Activated T-cell treated with anti-CD3 and anti-CD28 coated beads, Interleukin-2, amount 50 U/mL, for 4 hours (primary cell): Measurements from ENCODE around the gene GLMP. TPM values are rescaled to one million over a fixed set of nuclear protein-coding genes. Genes with fewer than 3 reads are reported as not detected.
"Not testable (repeated sequence)": the region's sequence is repeated elsewhere in the genome, so short reads cannot be mapped to it uniquely, and the experiment has no call there.

Experiments used
- ATAC-seq, 2 donors: fragments of 200-7000 bp; cut with Tn5 transposase; one replicate each; pipeline ENCODE4 v1.10.0; 2021
- DNase-seq: peaks from one replicate; pipeline ENCODE4 v3.0.0-alpha.2; 2020
- H3K27me3 Mint-ChIP-seq: one replicate; pipeline ENCODE4 v1.8.0; 2021; ENCODE audit warnings: low read depth, mixed read lengths
- H3K36me3 Mint-ChIP-seq: one replicate; pipeline ENCODE4 v1.8.0; 2022; ENCODE audit warnings: mixed read lengths; ENCODE audit not compliant: insufficient read depth
- H3K4me1 Mint-ChIP-seq: one replicate; pipeline ENCODE4 v1.8.0; 2021; ENCODE audit warnings: low read depth, mixed read lengths
- H3K4me3 Mint-ChIP-seq: one replicate; pipeline ENCODE4 v1.8.0; 2021; ENCODE audit warnings: mild to moderate bottlenecking, moderate library complexity, mixed read lengths
- H3K9me3 Mint-ChIP-seq: one replicate; pipeline ENCODE4 v1.8.0; 2021; ENCODE audit warnings: mixed read lengths
- total RNA-seq, 3 donors: library from RNA; stranded (reverse); gene quantifications; one replicate each; pipeline ENCODE4 v1.2.1, GENCODE V29; 2021

Gene GLMP, protein sequence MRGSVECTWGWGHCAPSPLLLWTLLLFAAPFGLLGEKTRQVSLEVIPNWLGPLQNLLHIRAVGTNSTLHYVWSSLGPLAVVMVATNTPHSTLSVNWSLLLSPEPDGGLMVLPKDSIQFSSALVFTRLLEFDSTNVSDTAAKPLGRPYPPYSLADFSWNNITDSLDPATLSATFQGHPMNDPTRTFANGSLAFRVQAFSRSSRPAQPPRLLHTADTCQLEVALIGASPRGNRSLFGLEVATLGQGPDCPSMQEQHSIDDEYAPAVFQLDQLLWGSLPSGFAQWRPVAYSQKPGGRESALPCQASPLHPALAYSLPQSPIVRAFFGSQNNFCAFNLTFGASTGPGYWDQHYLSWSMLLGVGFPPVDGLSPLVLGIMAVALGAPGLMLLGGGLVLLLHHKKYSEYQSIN
- total RNA-seq = 10 to 100 TPM; 12.6 to 15.8 (median 13.2) TPM

DNA sequence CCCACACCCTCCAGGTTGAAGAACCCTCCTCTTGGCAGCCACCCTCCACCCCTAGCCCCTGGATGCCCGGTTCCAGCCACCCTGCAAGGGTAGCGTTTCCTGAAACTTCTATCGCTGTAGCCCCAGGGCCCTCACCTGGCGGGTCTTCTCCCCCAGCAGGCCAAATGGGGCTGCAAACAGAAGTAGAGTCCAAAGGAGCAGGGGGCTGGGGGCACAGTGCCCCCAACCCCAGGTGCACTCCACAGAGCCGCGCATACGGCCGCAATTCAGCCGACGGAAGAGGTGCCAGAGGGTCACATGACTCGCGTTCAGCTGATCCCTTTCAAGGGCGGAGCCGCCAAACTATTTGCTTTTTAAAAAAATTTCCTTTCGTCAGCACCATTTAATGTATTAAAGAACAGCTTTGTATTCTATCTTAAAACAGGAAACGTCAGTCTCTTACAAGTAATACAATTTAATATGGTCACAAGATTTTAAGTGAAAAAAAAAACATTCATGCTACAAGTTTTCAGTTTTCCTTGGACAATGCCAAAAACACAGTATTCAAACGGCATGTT, at the start of gene GLMP:
Gene GLMP, minus strand, starts transcription at position 289 of the 557 bp plus-strand sequence. Its CDS starts 34 bp downstream, at position 255.
- Mint-ChIP-seq H3K4me1 (peaks cover 18% of the 10 kb centered on the region), H3K36me3 (peaks cover 4% of the 10 kb centered on the region), H3K4me3 (peak within 1 kb of the TSS; percentile 87), H3K9me3 (no peaks in the 10 kb centered on the region), H3K27me3 (no peaks in the 10 kb centered on the region)
- peak; percentile 34 for DNase-seq
- peak; percentile 79 to 87 for ATAC-seq

GRCh38 chr1:156344409-156344808, 48.9 kb upstream of the GLMP start:
- H3K9me3 Mint-ChIP-seq = no peaks in the 10 kb centered on the region
- DNase-seq = no peak
- no peak overlapping the region for H3K4me3 Mint-ChIP-seq
- no peak for ATAC-seq
- no peaks in the 10 kb centered on the region for H3K36me3 Mint-ChIP-seq
- peaks cover under 1% of the 10 kb centered on the region for H3K4me1 Mint-ChIP-seq
- H3K27me3 Mint-ChIP-seq = peaks cover 16% of the 10 kb centered on the region

DNA sequence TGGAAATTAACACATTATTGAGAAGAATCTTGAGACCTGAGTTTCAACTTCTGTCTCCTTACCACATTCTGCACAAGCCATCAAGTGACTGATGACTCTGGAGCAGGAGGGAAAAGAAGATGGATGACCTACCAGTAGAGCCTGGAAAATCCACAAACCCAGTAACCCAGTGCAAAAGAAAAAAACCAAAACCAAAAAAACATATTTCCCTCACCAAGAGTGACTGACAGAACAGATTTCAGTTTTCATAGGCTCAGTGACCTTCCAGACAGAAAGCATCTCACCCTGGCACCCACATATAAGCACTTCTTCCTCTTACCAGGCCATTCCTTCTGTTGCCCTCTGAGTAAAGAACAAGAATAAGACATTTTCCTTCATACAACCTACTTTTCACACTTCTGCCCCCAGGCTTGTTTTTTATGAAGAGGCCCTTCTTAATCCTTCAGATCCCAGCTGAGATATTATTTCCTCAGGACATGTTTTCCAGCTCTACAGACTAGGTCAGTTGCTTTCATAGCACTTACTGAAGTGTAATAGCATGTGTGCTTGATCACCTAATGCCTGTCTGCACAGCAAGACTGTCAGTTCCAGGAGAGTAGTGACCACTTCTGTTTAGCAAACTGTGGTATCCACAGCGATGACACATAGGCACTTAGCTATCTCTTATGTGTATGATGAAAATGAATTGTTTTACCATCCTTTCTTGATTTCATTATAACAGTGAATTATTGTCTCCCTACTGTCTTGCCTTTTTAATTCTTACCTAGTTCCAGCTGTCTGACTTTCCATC, 46.9 kb upstream of the GLMP start:
- Mint-ChIP-seq H3K36me3 (peaks cover 5% of the 10 kb centered on the region), H3K9me3 (no peaks in the 10 kb centered on the region), H3K4me1 (peaks cover 7% of the 10 kb centered on the region), H3K4me3 (no peak overlapping the region), H3K27me3 (peaks cover 16% of the 10 kb centered on the region)
- DNase-seq (no peak), ATAC-seq (no peak)

DNA sequence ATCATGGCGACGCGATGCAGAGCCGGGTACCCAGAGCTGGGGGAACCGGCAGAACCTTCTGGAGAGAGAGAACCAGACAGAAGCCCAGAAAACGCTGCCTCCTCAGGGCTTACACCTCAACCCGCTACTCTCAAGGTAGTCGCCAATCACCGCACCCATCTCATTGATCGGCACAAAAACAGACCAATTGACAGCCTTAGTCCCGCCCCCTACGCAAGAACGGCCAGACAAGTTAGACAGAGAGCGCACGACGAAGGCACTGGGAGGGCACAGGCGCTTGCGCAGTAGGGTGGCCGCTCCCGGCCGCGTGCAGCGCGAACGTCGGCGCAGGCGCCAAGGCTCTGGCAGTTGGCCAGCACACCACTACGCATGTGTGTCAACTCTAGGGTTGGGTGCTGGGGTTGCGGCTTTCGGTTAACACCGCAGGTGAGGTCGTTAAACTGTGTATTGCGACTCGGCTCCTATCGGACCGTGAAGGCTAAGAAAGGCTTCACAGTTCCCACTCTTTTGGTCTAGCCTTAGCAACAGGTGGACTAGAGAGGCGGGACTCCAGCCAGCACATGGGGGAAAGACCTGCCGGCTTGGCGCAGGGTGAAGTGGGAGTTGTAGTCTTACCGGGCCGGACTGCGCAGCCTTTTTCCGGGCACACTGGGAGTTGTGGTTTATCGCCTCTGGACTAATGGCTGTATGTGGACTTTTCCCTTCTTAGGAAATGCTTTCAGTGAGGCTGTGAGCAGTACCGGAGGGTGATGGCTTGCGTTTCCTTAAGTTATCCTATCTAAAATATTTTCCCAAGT, 42.9 kb upstream of the GLMP start, which contains the start of the genes CCT3 and TSACC:
Gene CCT3, minus strand, starts transcription at position 113 of the 797 bp plus-strand sequence. Its CDS starts 108 bp downstream, at position 5.
Gene TSACC, plus strand, starts transcription at position 347 of the 797 bp plus-strand sequence. CDS start 1,232 bp downstream, outside the sequence.
- peak; percentile 97 for ATAC-seq
- H3K36me3 Mint-ChIP-seq = peaks cover 33% of the 10 kb centered on the region
- peaks cover 30% of the 10 kb centered on the region for H3K4me1 Mint-ChIP-seq
- peak within 1 kb of the TSS; percentile 100 for H3K4me3 Mint-ChIP-seq
- DNase-seq = peak; percentile 99
- H3K27me3 Mint-ChIP-seq = no peaks in the 10 kb centered on the region
- H3K9me3 Mint-ChIP-seq = no peaks in the 10 kb centered on the region

GRCh38 chr1:156337888-156338179, 42.4 kb upstream of the GLMP start:
- no peaks in the 10 kb centered on the region for H3K9me3 Mint-ChIP-seq
- peak; percentile 28 for DNase-seq
- H3K36me3 Mint-ChIP-seq = peaks cover 34% of the 10 kb centered on the region
- no peak for ATAC-seq
- H3K27me3 Mint-ChIP-seq = no peaks in the 10 kb centered on the region
- H3K4me1 Mint-ChIP-seq = peaks cover 30% of the 10 kb centered on the region
- H3K4me3 Mint-ChIP-seq = peak overlapping the region; percentile 100

DNA sequence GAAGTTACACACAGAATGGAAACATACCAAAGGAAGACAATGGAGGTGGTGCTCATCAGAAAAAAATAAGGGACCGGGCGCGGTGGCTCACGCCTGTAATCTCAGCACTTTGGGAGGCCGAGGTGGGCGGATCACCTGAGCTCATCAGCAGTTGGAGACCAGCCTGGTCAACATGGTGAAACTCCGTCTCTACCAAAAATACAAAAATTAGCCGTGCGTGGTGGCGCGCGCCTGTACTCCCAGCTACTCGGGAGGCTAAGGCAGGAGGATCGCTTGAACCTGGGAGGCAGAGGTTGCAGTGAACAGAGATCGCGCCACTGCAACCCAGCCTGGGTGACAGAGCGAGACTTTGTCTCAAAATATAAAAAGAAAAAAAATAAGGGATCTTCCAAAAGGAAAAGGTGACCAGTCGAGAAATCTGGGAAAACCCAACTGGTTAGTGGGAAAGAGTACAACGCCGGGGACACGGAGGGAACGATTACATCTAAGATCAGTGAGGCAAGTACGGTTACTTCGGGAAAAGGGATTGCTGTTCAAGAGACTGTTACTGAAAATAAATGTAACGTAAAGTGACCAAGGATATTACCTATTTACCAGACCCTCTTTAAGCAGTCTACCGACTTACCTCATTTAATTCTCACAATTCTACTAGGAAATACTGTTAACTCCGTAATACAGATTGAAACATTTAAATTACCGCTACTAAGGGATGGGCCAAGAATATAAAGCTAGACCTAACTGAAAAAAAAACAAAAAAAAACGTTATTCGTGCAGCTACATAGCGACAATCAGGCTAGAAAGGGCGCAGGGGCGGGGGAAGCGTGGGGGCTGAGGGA, 41.8 kb upstream of the GLMP start:
- Mint-ChIP-seq H3K36me3 (peaks cover 34% of the 10 kb centered on the region), H3K9me3 (no peaks in the 10 kb centered on the region), H3K4me1 (peaks cover 30% of the 10 kb centered on the region), H3K4me3 (peak overlapping the region; percentile 100), H3K27me3 (no peaks in the 10 kb centered on the region)
- DNase-seq (no peak), ATAC-seq (peak in 1 of 2 donors; percentile 1)

- no peak for ATAC-seq
- H3K9me3 Mint-ChIP-seq = no peaks in the 10 kb centered on the region
- peak overlapping the region; percentile 100 for H3K4me3 Mint-ChIP-seq
- H3K27me3 Mint-ChIP-seq = no peaks in the 10 kb centered on the region
- DNase-seq = no peak
- H3K36me3 Mint-ChIP-seq = peaks cover 34% of the 10 kb centered on the region
- H3K4me1 Mint-ChIP-seq = peaks cover 30% of the 10 kb centered on the region
Measured at GRCh38 chr1:156336242-156336641, 40.8 kb upstream of the GLMP start.

DNA sequence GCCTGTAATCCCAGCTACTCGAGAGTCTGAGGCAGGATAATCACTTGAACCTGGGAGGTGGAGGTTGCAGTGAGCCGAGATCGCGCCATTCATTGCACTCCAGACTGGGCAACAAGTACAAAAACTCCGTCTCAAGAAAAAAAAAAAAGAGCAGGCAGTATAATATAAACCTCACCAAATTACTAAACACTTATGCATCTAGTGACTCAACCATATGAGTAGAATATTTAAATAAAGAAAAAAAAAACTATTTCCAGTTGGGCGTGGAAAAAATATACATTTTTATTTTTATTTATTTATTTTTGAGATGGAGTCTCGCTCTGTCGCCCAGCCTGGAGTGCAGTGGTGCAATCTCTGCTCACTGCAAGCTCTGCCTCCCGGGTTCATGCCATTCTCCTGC, 27.7 kb upstream of the GLMP start:
- peaks cover 23% of the 10 kb centered on the region for H3K36me3 Mint-ChIP-seq
- H3K27me3 Mint-ChIP-seq, H3K4me1 Mint-ChIP-seq, H3K9me3 Mint-ChIP-seq, ATAC-seq, H3K4me3 Mint-ChIP-seq, DNase-seq: not testable (repeated sequence)

DNA sequence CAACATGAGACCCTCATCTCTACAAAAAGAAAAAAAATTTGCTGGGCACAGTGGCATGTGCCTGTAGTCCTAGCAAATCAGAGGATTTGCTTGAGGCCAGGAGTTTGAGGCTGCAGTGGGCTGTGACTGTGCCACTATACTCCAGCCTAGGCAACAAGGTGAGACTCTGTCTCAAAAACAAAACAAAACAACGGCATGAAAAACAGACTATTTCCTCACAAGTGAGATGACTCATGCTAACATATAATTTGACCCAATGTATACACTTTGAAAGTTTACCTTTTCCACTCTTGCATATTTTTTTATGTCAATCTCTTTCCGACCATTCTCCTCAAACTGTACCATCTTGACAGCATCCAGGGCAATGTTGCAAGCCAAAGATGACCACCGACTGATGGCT, 25.1 kb upstream of the GLMP start:
- DNase-seq = no peak
- ATAC-seq = no peak
- Mint-ChIP-seq H3K27me3 (no peaks in the 10 kb centered on the region), H3K4me1 (no peaks in the 10 kb centered on the region), H3K36me3 (peaks cover 34% of the 10 kb centered on the region), H3K4me3 (no peak overlapping the region), H3K9me3 (no peaks in the 10 kb centered on the region)

GRCh38 chr1:156319664-156320063, 24.2 kb upstream of the GLMP start:
- Mint-ChIP-seq H3K9me3 (no peaks in the 10 kb centered on the region), H3K4me3 (no peak overlapping the region), H3K36me3 (peaks cover 34% of the 10 kb centered on the region), H3K27me3 (no peaks in the 10 kb centered on the region), H3K4me1 (no peaks in the 10 kb centered on the region)
- DNase-seq = no peak
- ATAC-seq = no peak

DNA sequence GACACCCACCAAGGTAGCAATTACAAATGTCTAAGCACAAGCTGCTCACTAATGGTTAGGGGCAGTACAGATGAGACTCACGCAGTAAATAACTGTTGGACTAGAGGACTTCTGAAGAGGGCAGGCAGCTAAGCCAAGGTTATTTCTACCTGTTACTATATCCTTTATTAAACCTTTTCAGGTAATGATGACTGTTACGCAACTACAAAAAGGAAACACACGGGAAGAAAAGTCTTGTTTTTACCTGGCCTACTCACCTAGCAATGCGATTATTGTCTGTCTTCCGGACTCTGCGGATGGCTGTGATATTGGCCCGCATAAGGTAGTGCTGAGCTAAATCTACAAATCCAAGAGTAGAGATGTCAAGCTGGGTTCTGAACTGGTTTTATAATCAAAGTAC, 21.4 kb upstream of the GLMP start:
- no peaks in the 10 kb centered on the region for H3K4me1 Mint-ChIP-seq
- no peak overlapping the region for H3K4me3 Mint-ChIP-seq
- no peaks in the 10 kb centered on the region for H3K9me3 Mint-ChIP-seq
- DNase-seq (no peak), ATAC-seq (no peak)
- H3K27me3 Mint-ChIP-seq = no peaks in the 10 kb centered on the region
- H3K36me3 Mint-ChIP-seq = peaks cover 36% of the 10 kb centered on the region

GRCh38 chr1:156310962-156311361, 15.5 kb upstream of the GLMP start:
- H3K4me1 Mint-ChIP-seq = no peaks in the 10 kb centered on the region
- H3K4me3 Mint-ChIP-seq = no peak overlapping the region
- no peak for ATAC-seq
- H3K27me3 Mint-ChIP-seq = no peaks in the 10 kb centered on the region
- no peak for DNase-seq
- H3K36me3 Mint-ChIP-seq = peaks cover 33% of the 10 kb centered on the region
- no peaks in the 10 kb centered on the region for H3K9me3 Mint-ChIP-seq

GRCh38 chr1:156308078-156308477, 12.6 kb upstream of the GLMP start:
- no peak for DNase-seq
- no peaks in the 10 kb centered on the region for H3K4me1 Mint-ChIP-seq
- H3K36me3 Mint-ChIP-seq = peaks cover 27% of the 10 kb centered on the region
- no peaks in the 10 kb centered on the region for H3K27me3 Mint-ChIP-seq
- H3K9me3 Mint-ChIP-seq = no peaks in the 10 kb centered on the region
- H3K4me3 Mint-ChIP-seq = no peak overlapping the region
- no peak for ATAC-seq
